GM18526 (cell line): ENCODE data around the gene SHC2.

Source experiments
- POLR2A ChIP-seq: IDR thresholded peaks from 3 replicates; pipeline ENCODE4 v1.6.1; 2011; ENCODE audit not compliant: insufficient read length; ENCODE audit errors: extremely low read depth

Gene SHC2

DNA sequence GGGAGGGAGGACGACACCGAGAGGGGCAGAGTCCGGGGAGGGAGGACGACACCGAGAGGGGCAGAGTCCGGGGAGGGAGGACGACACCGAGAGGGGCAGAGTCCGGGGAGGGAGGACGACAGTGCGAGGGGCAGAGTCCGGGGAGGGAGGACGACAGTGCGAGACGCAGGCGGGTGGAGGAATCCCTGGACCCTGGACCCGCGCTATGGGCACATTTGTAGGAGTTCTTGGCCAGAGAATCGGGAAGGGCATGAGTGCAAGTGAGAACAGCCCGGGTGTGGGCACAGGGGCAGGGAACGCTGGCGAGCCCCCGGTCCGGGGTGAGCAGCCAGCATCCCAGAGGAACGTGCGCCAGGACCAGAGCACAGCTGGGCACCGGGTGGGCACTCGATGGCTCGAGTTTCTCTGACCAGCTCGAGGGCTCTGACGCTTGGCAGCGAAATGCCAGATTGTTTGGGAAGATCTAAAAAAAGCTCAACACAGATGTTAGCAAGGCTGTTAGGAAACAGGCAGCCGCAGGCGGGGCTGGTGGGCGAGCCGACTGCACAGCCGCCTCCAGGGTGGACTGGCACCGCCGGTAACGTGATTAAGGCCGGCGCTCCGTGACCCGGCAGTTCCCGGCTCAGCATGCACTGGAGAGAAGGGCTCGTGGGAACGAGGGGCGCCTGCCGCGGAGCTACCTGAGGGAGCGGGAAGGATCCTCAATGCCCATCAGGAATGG lies 33.9 kb downstream of the SHC2 start:
- TF ChIP-seq POLR2A, result no peak

GRCh38 chr19:425056-425455 lies 35.8 kb downstream of the SHC2 start:
- no peak for TF ChIP-seq POLR2A

GRCh38 chr19:424546-424945 lies 36.3 kb downstream of the SHC2 start:
- no peak for TF ChIP-seq POLR2A

- TF ChIP-seq POLR2A, result no peak
Measured at GRCh38 chr19:423691-424466, 37.0 kb downstream of the SHC2 start.

GRCh38 chr19:422213-422916 lies 38.5 kb downstream of the SHC2 start:
- TF ChIP-seq POLR2A, result no peak

DNA sequence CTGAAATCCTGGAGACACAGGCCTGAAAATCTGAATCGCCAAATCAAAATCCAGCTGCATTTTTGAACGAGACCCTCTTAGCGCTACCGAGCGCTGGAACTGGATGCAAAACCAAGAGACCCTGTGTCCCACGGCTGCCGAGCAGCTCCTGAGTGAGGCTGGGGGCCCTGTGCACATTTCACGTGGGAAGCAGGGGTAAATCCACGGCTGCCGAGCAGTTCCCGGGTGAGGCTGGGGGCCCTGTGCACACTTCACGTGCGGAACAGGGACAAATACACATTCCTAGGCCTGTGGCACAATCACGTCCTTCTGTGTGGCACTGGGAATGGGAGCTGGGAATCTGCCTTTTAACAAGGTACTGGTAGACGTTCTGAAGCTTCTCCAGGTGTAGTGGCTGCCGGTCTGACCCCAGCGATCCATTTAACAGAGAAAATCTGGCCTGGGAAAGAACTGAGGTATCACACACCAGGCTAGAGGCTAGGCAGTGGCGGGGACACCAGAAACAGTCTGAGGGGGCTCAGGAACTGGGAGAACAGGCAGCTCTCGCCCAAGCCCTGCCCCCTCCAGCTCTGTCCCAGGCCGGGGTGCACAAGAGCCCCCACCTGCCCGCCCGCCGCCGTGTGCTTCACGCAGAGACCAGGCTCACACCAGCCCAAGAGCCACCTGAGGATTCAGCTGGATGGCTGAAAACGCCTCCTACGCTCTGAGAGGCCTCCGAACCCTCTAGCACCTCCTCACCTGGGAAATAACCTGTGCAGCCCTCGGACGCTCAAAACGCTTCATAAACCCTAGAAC lies 40.9 kb downstream of the SHC2 start:
- TF ChIP-seq POLR2A, result no peak

DNA sequence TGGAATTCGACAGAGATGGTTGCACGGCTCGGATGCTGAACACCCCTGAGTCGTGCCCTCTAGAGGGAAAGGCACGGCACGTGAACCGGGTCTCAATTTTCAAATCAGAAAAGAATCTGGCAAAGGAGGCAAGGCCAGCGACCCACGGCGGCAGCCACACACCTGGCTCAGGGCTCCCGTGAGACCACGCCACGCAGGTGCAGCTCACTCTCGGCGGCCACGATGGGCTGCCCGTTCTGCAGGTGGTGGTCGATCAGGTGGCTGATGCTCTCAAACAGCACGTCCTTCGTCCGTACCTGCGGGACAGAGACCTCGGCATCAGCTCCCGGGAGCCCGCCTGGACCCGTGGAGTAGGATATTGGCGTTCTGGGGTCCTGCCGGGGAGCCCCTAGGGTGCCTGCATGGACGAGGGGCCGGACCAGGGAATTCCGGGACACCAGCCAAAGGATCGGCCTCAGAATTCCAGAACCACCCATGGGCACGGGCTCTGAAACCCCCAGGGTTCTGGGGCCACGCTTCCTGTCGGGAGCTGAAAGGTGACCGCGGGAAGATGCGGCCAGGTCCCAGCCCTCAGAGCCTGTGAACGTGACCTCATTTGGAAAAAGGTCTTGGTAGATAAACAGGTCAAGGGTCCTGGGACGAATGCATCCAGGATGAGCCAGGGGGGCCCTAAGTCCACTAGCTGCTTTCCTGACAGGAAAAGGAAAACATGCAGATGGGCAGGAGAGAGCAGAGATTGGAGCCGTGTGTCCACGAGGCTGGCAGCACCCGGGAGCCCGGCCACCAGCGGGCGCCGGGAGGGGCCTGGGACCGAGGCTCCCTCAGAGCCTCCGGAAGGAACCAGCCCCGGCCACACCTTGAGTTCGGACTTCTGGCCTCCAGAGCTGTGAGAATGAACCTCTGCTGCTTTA lies 41.8 kb downstream of the SHC2 start:
- no peak for TF ChIP-seq POLR2A

- no peak for TF ChIP-seq POLR2A
Measured at GRCh38 chr19:416416-416815, 44.4 kb downstream of the SHC2 start.

- TF ChIP-seq POLR2A, result no peak
Measured at GRCh38 chr19:415292-415691, 45.5 kb downstream of the SHC2 start.

- no peak for TF ChIP-seq POLR2A
Measured at GRCh38 chr19:413756-414420, 46.9 kb downstream of the SHC2 start.

GRCh38 chr19:412356-413355 lies 48.2 kb downstream of the SHC2 start:
- TF ChIP-seq POLR2A, result no peak

GRCh38 chr19:411723-412355 lies 49.0 kb downstream of the SHC2 start:
- TF ChIP-seq POLR2A, result no peak
